NOMO-1 treated with DMSO at 0.1 percent for 48 hours (cell line): Measurements from ENCODE around the gene GXYLT2.
"Not testable (repeated sequence)": the region's sequence is repeated elsewhere in the genome, so short reads cannot be mapped to it uniquely, and the experiment has no call there.

Source experiments
- DNase-seq: peaks from one replicate; lab custom pipeline; 2025; ENCODE audit not compliant: unreplicated experiment; lab: John Stamatoyannopoulos, UW

Gene GXYLT2

GRCh38 chr3:72892081-72892775 is 4.4 kb downstream of the GXYLT2 start:
- DNase-seq, result no peak

DNA sequence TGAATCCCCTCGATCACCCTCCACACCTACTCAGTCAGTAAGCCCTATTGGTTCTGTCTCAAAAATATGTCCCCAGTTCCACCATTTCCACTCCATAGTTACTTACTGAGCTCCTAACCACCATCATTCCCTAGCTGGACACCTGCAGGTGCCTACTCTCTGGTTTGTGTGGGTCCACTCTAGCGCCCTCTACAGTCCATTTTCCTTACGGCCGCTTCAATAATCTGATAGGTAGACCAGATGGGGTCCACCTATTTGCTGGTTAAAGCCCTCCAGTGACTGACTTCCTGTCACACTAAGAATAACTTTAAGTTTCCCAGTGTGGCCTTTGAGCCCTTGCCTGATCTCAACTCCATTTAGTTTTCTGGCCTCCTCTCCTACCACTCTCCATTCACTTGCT is 5.0 kb downstream of the GXYLT2 start:
- DNase-seq, result no peak

DNA sequence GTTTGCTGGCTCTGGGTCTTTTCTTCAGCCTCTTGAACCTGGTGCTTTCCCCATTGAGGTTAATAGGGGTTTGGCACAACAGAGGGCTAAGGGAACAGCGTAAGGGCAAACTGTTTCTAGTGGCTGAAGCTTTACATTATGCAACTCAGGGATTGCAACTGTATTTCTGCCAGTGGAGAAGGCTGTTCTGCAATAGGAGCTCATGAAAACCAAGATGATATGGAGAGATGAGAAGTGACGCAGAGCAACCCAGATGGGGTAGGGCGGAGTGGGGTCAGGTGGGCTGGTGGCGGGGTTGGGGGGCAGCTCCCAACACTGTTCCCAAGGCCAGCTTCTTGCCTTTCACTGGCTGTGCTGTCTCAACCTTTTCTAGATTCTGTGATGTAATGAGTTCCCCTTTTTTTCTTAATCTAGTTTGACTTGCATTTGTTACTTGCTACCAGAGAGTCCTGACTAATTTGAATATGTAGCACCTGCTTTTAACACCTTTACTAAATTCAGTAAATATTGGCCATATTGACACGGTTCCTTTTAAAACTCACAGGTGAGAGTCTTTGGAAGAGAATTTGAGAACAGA is 7.2 kb downstream of the GXYLT2 start:
- peak; percentile 86 for DNase-seq

- no peak for DNase-seq
Observed at GRCh38 chr3:72896996-72897757, 9.3 kb downstream of the GXYLT2 start.

GRCh38 chr3:72897758-72898007 is 9.8 kb downstream of the GXYLT2 start:
- DNase-seq, result no peak

GRCh38 chr3:72899349-72899765 is 11.5 kb downstream of the GXYLT2 start:
- DNase-seq, result no peak

GRCh38 chr3:72900048-72900447 is 12.2 kb downstream of the GXYLT2 start:
- DNase-seq, result no peak

- DNase-seq, result no peak
Observed at GRCh38 chr3:72901840-72902239, 14.0 kb downstream of the GXYLT2 start.

GRCh38 chr3:72903004-72903403 is 15.2 kb downstream of the GXYLT2 start:
- DNase-seq, result no peak

DNA sequence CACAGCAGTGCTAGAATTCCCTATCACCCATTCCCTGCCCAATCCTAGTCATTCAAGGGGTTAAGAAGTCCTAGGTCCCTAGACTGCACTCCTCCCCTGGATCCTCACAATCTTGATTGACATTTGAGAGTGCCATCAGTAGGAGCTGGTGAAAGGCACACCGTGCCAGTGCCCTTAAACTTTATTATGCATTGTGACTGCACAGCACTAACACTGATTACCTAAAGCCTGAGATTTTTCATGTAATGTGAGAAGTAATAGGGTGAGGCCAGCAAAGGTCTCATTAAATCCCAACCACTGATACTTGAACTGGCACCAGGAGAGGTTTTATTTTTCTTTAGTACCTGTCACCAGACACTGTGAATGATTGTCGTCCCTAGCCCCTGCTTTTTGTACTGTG is 16.3 kb downstream of the GXYLT2 start:
- no peak for DNase-seq

- DNase-seq, result no peak
Observed at GRCh38 chr3:72906154-72906553, 18.3 kb downstream of the GXYLT2 start.

GRCh38 chr3:72907131-72907711 is 19.4 kb downstream of the GXYLT2 start:
- no peak for DNase-seq

GRCh38 chr3:72907731-72908620 is 20.1 kb downstream of the GXYLT2 start:
- DNase-seq, result no peak

- no peak for DNase-seq
Observed at GRCh38 chr3:72909591-72909990, 21.7 kb downstream of the GXYLT2 start.

DNA sequence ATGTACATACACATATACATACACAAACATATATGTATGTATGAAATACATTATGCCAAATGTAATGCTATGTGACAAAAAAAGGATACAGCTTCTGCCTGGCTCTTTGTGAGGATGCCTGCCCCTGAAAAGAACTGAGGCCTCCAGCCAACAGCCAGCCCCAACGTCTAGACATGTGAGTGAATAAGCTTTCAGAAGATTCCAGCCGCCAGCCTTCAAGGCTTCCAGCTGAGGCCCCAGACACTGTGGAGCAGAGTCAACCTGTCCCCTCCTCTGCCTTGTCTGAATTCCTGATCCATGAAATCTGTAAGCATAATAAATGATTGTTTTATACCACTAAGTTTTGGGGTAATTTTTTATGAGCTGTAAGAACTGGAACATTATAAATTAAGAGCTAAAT is 24.7 kb downstream of the GXYLT2 start:
- no peak for DNase-seq

GRCh38 chr3:72914383-72914782 is 26.5 kb downstream of the GXYLT2 start:
- DNase-seq, result no peak

DNA sequence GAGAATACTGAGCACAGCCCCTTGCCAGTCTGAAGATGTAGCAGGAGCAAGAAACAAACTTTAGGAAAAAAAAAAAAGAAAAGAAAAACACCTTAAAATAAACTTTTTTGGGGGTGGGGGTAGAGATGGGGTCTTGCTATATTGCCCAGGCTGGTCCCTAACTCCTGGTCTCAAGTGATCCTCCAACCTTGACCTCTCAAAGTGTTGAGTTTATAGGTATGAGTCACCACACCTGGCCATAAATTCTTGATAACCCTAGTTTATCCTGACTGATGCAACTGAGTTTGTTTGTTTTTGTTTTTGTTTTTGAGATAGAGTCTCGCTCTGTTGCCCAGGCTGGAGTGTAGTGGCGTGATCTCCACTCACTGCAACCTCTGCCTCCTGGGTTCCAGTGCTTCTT is 28.4 kb downstream of the GXYLT2 start:
- no peak for DNase-seq

DNA sequence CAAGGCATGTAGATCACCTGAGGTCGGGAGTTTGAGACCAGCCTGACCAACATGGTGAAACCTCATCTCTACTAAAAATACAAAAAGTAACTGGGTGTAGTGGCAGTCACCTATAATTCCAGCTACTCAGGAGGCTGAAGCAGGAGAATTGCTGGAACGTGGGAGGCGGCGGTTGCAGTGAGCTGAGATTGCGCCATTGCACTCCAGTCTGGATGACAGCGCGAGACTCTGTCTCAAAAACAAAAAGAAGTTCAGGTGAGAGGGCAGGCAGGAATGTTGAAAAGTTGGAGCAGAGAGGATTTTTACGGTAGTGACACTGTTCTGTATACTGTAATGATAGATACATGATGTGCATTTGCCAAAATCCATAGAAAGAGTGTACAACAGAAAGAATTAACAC is 31.7 kb downstream of the GXYLT2 start:
- no peak for DNase-seq

DNA sequence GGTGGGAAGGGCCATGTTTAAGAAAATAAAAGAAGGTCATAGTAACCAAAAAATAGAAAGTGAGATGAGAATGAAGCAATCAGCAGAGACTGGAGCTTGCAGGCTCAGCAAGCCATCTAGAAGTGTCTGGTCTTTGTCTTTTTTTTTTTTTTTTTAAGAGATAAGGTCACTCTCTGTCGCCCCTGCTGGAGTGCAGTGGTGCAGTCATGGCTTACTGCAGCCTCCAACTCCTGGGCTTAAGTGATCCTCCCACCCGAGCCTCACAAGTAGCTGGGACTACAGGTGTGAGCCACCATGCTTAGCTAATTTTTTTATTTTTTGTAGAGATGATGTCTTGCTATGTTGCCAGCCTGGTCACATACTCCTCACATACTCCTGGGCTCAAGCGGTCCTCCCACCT is 36.2 kb downstream of the GXYLT2 start:
- DNase-seq, result no peak

GRCh38 chr3:72928781-72929735 is 41.2 kb downstream of the GXYLT2 start:
- not testable (repeated sequence) for DNase-seq
